Endothelial cell of umbilical vein (primary cell): ENCODE data around the gene TSHZ1.

Source experiments
- EZH2 ChIP-seq: IDR thresholded peaks from 2 replicates; pipeline ENCODE4 v1.6.1; 2012; ENCODE audit warnings: borderline replicate concordance, low read depth, mild to moderate bottlenecking, moderate library complexity, low read length, inconsistent platforms; ENCODE audit not compliant: severe bottlenecking
- JUN ChIP-seq: IDR thresholded peaks from 2 replicates; pipeline ENCODE4 v1.6.1; 2011; ENCODE audit warnings: borderline replicate concordance, low read depth; ENCODE audit not compliant: insufficient read length, insufficient read depth
- POLR2A ChIP-seq: IDR thresholded peaks from 2 replicates; pipeline ENCODE4 v1.6.1; 2012; ENCODE audit warnings: low read depth, mild to moderate bottlenecking, control low read depth, low read length
- TF ChIP-seq, protein P1 (sequence below), 2 donors: IDR thresholded peaks; 1 replicate in 1 of 2; 2 replicates in 1 of 2; pipeline ENCODE4 v1.5.1; 2011; ENCODE audit warnings: low read length in 2 of 2, mild to moderate bottlenecking in 2 of 2, moderate library complexity in 2 of 2, control low read depth in 1 of 2, inconsistent platforms in 1 of 2, low read depth in 1 of 2; ENCODE audit not compliant: insufficient read depth in 1 of 2; ENCODE audit errors: extremely low read depth in 1 of 2

DNA sequence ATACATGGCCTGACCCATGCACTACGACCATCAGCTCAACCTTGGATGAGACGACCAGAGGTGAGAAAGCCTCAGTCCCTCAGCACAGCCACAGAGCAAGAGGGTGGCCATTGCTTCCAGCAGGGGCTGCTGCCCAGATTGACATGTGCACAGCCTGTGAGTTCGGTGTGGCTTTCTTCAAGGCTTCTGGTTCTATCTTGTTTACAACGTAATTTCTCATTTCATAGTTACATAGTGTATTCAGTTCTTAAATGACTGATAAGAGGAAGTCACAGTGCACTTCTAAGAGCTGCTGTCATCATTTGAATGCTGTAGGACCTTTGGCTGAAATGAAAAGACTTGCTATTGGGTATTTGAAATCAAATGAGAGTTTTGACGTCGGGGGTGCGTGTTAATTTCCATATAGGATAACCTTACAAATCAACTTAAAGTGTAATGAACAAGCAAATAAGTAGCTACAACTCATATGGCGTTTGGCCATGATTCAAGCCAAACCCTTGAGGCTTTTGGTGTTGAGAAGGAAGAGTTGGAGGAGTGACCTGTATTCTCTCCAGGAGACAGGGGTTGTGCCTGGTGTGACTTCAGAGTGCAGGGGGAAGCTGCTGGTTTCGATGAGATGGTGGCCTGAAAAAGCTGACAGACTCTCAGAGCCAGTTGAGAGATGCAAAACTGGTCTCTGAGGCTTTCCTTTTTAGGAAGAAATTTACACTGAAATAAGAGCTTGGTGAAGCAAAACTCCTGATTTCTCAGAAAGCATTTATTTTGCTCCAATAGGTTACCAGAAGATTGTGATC, 51.0 kb downstream of the TSHZ1 start:
- TF ChIP-seq JUN (no peak), EZH2 (no peak), POLR2A (no peak)
- TF ChIP-seq, protein P1, sequence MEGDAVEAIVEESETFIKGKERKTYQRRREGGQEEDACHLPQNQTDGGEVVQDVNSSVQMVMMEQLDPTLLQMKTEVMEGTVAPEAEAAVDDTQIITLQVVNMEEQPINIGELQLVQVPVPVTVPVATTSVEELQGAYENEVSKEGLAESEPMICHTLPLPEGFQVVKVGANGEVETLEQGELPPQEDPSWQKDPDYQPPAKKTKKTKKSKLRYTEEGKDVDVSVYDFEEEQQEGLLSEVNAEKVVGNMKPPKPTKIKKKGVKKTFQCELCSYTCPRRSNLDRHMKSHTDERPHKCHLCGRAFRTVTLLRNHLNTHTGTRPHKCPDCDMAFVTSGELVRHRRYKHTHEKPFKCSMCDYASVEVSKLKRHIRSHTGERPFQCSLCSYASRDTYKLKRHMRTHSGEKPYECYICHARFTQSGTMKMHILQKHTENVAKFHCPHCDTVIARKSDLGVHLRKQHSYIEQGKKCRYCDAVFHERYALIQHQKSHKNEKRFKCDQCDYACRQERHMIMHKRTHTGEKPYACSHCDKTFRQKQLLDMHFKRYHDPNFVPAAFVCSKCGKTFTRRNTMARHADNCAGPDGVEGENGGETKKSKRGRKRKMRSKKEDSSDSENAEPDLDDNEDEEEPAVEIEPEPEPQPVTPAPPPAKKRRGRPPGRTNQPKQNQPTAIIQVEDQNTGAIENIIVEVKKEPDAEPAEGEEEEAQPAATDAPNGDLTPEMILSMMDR (IDR thresholded peaks at IDR 0.05; ENCODE audit: extremely low read depth in 1 of 2, insufficient read depth in 1 of 2, low read depth in 1 of 2, low read length in 2 of 2): no peak
